Esophagus squamous epithelium (tissue), 5 donors: Measurements from ENCODE around the gene COG7. TPM values are rescaled to one million over a fixed set of nuclear protein-coding genes. Genes with fewer than 3 reads are reported as not detected.

Experiments used
- DNase-seq: peaks from one replicate; lab custom pipeline; 2025; lab: John Stamatoyannopoulos, UW
- H3K27ac ChIP-seq, 4 donors: fragments of 200-600 bp; sonication (generic); one replicate each; pipeline ENCODE4 v1.5.1; 2016 to 2019; ENCODE audit warnings: mild to moderate bottlenecking in 1 of 4
- H3K27me3 ChIP-seq, 4 donors: fragments of 200-600 bp; sonication (generic); 1 replicate in 3 of 4; 2 replicates in 1 of 4; pipeline versions ENCODE4 v1.5.1 to v1.6.0; 2017 to 2021; ENCODE audit warnings: antibody characterized with exemption in 1 of 4
- H3K36me3 ChIP-seq, 3 donors: fragments of 200-600 bp; sonication (generic); one replicate each; pipeline ENCODE4 v1.5.1; 2016 to 2019
- H3K4me1 ChIP-seq, 3 donors: fragments of 200-600 bp; sonication (generic); one replicate each; pipeline ENCODE4 v1.5.1; 2017 to 2019
- H3K4me3 ChIP-seq, 4 donors: fragments of 200-600 bp; sonication (generic); 1 replicate in 3 of 4; 2 replicates in 1 of 4; pipeline ENCODE4 v1.5.1; 2016 to 2019; ENCODE audit warnings: mild to moderate bottlenecking in 2 of 4, moderate library complexity in 1 of 4
- H3K9me3 ChIP-seq, 3 donors: fragments of 200-600 bp; sonication (generic); one replicate each; pipeline ENCODE4 v1.5.1; 2016 to 2019
- CTCF ChIP-seq, 6 experiments: fragments of 450-650 bp in 4 of 6; fragments of 200-600 bp in 2 of 6; sonication (generic) in 2 of 6; IDR thresholded peaks; one replicate each; pipeline ENCODE4 v1.5.1; 2016 to 2019; ENCODE audit warnings: antibody characterized with exemption in 6 of 6, mild to moderate bottlenecking in 4 of 6, moderate library complexity in 4 of 6
- POLR2A ChIP-seq, 4 donors: fragments of 450-650 bp; IDR thresholded peaks; one replicate each; pipeline ENCODE4 v1.6.1; 2017; ENCODE audit warnings: antibody characterized with exemption in 4 of 4, mild to moderate bottlenecking in 4 of 4, moderate library complexity in 3 of 4
- WGBS, 2 donors: methylation state at CpG; one replicate each; pipeline ENCODE4 v1.1.5; 2018; 5-methylcytosine and 5-hydroxymethylcytosine counted together
- intact Hi-C: fragments of 100-400 bp; cut with DNase I; formaldehyde crosslinking; loops from one replicate; pipeline ENCODE4 v1.15.0; 2022
- total RNA-seq, 4 donors: library from RNA; depleted of rRNA; stranded (reverse); fragments of >200 nt; gene quantifications; one replicate each; pipeline ENCODE4 v1.1.0, GENCODE V29; 2016
- donor health status: DM: yes; HTN: yes; CAD: no.

Gene COG7
- total RNA-seq, 4 donors from 2014 or later: 10.4 to 17.6 (median 15.3) TPM

GRCh38 chr16:23420011-23420410 is 33.0 kb downstream of the COG7 start:
- Histone ChIP-seq H3K9me3 (no peaks in the 10 kb centered on the region), H3K4me3 (no peak overlapping the region), H3K27ac (peak overlapping the region in 3 of 4 donors; percentile 38 to 57 (median 38)), H3K4me1 (peaks cover 17 to 31% (median 20%) of the 10 kb centered on the region in 3 donors), H3K36me3 (peaks cover 8 to 48% (median 12%) of the 10 kb centered on the region in 3 donors), H3K27me3 (no peaks in the 10 kb centered on the region)
- intact Hi-C loops: no loop called here
- DNase-seq: no peak
- TF ChIP-seq POLR2A (IDR thresholded peaks at IDR 0.05) (no peak), CTCF (IDR thresholded peaks at IDR 0.05) (no peak)
- WGBS, 2 donors: 73 to 80% methylated on average over 5 of the region's 5 CpGs

GRCh38 chr16:23416816-23417215 is 36.2 kb downstream of the COG7 start:
- Histone ChIP-seq H3K36me3 (peaks cover 12 to 80% (median 16%) of the 10 kb centered on the region in 3 donors), H3K9me3 (no peaks in the 10 kb centered on the region), H3K27ac (no peak overlapping the region), H3K27me3 (no peaks in the 10 kb centered on the region), H3K4me3 (no peak overlapping the region), H3K4me1 (peaks cover 0 to 9% (median 0%) of the 10 kb centered on the region in 3 donors)
- WGBS, 2 donors: 97% methylated on average over 7 of the region's 7 CpGs; no CpG with 5 or more reads in 1 of the 2 donors
- intact Hi-C loops: no loop called here
- no peak for TF ChIP-seq POLR2A (IDR thresholded peaks at IDR 0.05)
- DNase-seq: no peak

- Histone ChIP-seq H3K4me1 (no peaks in the 10 kb centered on the region), H3K4me3 (no peak overlapping the region), H3K27ac (no peak overlapping the region), H3K9me3 (no peaks in the 10 kb centered on the region), H3K27me3 (no peaks in the 10 kb centered on the region), H3K36me3 (peaks cover 12 to 100% (median 28%) of the 10 kb centered on the region in 3 donors)
- DNase-seq: no peak
- TF ChIP-seq POLR2A (IDR thresholded peaks at IDR 0.05) (no peak), CTCF (IDR thresholded peaks at IDR 0.05) (no peak)
- intact Hi-C loops: no loop called here
- 83 to 85% methylated on average over 4 to 5 of the region's 6 CpGs for WGBS, 2 donors
Observed at GRCh38 chr16:23414731-23415130, 38.3 kb downstream of the COG7 start.

GRCh38 chr16:23410176-23410575 is 42.8 kb downstream of the COG7 start:
- Histone ChIP-seq H3K4me3 (no peak overlapping the region), H3K4me1 (peaks cover 0 to 3% (median 0%) of the 10 kb centered on the region in 3 donors), H3K9me3 (no peaks in the 10 kb centered on the region), H3K27me3 (no peaks in the 10 kb centered on the region), H3K27ac (no peak overlapping the region), H3K36me3 (peaks cover 0 to 95% (median 26%) of the 10 kb centered on the region in 3 donors)
- TF ChIP-seq CTCF (IDR thresholded peaks at IDR 0.05) (no peak), POLR2A (IDR thresholded peaks at IDR 0.05) (no peak)
- intact Hi-C loops: no loop called here
- DNase-seq: no peak
- WGBS, 2 donors: 83 to 93% methylated on average over 4 of the region's 4 CpGs

GRCh38 chr16:23409522-23409921 is 43.5 kb downstream of the COG7 start:
- Histone ChIP-seq H3K27me3 (no peaks in the 10 kb centered on the region), H3K9me3 (no peaks in the 10 kb centered on the region), H3K27ac (peak overlapping the region in 1 of 4 donors; percentile 9), H3K36me3 (peaks cover 0 to 95% (median 29%) of the 10 kb centered on the region in 3 donors), H3K4me3 (no peak overlapping the region), H3K4me1 (peaks cover 0 to 3% (median 0%) of the 10 kb centered on the region in 3 donors)
- intact Hi-C loops: no loop called here
- no peak for DNase-seq
- WGBS, 2 donors: 84 to 92% methylated on average over 2 of the region's 2 CpGs
- TF ChIP-seq POLR2A (IDR thresholded peaks at IDR 0.05) (no peak), CTCF (IDR thresholded peaks at IDR 0.05) (no peak)
